ENCODE results near the gene LRRC28. TPM values are rescaled to one million over a fixed set of nuclear protein-coding genes. Genes with fewer than 3 reads are reported as not detected.

The LRRC28 gene
- total RNA-seq, 1 donor, result 27.6 TPM

DNA sequence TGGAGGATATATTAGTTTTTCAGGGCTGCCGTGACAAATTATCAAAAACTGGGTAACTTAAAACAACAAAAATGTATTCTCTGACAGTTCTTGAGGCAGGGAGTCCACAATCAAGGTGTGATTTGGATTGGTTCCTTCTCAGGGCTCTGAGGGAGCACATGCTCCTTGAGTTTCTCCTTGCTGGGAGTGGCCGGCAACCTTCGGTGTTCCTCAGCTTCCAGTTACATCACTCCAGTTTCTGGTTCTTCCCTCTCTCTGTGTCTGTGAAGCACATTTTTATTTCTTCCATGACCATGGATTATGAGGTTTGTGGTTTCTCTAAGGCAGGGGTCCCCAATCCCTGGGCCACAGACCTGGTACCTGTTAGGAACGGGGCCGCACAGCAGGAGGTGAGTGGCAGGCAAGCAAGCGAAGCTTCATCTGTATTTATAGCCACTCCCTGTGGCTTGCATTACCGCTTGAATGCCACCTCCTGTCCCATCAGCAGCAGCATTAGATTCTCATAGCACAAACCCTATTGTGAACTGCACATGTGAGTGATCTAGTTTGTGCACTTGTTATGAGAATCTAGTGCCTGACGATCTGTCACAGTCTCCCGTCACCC, 24.3 kb downstream of the LRRC28 start:
- no peak for DNase-seq (ENCODE audit: low read depth)
- H3K4me3 ChIP-seq (ENCODE audit: low read depth, low read length), result no peak overlapping the region
- TF ChIP-seq, protein P1, sequence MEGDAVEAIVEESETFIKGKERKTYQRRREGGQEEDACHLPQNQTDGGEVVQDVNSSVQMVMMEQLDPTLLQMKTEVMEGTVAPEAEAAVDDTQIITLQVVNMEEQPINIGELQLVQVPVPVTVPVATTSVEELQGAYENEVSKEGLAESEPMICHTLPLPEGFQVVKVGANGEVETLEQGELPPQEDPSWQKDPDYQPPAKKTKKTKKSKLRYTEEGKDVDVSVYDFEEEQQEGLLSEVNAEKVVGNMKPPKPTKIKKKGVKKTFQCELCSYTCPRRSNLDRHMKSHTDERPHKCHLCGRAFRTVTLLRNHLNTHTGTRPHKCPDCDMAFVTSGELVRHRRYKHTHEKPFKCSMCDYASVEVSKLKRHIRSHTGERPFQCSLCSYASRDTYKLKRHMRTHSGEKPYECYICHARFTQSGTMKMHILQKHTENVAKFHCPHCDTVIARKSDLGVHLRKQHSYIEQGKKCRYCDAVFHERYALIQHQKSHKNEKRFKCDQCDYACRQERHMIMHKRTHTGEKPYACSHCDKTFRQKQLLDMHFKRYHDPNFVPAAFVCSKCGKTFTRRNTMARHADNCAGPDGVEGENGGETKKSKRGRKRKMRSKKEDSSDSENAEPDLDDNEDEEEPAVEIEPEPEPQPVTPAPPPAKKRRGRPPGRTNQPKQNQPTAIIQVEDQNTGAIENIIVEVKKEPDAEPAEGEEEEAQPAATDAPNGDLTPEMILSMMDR (IDR thresholded peaks at IDR 0.05; ENCODE audit: insufficient read depth, low read depth, low read length), result no peak

DNA sequence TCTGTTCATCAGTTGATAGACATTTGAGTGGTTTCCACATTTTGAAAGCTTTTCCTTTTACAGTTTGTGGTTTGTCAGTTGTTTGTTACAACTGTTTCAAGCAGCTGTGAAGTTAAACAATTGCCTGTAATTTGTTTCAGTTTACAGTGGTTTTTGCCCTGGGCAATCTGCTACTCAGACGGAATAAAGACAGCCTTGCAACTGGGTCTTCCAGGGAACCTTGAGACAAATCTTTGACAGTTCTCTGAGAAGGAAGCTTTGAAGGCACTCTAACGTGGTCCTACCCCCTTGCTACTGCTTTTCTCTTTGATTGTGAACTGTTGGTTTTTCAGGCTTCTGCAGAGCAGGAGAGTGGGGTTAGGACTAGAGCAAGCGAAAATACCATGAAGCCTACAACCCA, 28.0 kb downstream of the LRRC28 start:
- peak; percentile 11 for DNase-seq (ENCODE audit: low read depth)
- H3K4me3 ChIP-seq (ENCODE audit: low read depth, low read length), result no peak overlapping the region
- TF ChIP-seq, protein P1 (IDR thresholded peaks at IDR 0.05; ENCODE audit: insufficient read depth, low read depth, low read length), result no peak

DNA sequence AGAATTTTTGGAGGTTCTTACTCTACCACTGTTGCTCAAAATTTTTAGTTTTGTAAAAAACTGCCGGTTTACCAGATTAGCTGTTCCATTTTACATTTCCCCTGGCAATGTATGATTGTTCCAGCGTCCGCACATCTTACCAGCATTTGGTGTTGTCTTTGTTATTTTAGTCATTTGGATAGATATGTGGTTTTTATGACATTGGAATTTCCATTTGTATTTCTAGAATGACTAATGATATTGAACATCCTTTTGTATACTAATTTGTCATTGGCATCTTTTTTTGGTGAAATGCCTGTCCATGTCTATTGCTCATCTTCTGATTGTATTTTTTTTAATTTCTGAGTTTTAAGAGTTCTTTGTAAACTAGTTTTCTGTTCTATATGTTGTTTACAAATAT, 28.5 kb downstream of the LRRC28 start:
- DNase-seq (ENCODE audit: low read depth), result no peak
- TF ChIP-seq, protein P1 (IDR thresholded peaks at IDR 0.05; ENCODE audit: insufficient read depth, low read depth, low read length), result no peak
- H3K4me3 ChIP-seq (ENCODE audit: low read depth, low read length), result no peak overlapping the region

DNA sequence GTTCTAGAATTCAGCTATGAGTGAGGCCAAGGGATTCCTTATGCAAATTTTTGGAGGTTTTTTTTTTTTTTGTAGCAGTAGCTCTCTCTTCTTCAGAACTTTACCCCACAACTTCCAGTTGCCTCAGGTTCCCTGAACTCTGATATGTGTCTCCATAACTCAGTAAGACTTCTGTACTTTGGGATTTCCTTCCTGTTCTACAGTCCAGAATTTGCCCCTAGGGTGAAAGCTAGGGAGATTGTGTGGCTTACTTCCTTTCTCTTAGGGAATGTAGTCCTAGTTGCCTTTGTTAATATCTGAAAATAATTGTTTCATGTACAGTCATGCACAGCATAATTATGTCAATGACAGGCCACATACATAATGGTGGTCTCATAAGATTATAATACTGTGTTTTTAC, 30.8 kb downstream of the LRRC28 start:
- TF ChIP-seq, protein P1 (IDR thresholded peaks at IDR 0.05; ENCODE audit: insufficient read depth, low read depth, low read length), result no peak
- DNase-seq (ENCODE audit: low read depth), result no peak
- H3K4me3 ChIP-seq (ENCODE audit: low read depth, low read length), result no peak overlapping the region

DNA sequence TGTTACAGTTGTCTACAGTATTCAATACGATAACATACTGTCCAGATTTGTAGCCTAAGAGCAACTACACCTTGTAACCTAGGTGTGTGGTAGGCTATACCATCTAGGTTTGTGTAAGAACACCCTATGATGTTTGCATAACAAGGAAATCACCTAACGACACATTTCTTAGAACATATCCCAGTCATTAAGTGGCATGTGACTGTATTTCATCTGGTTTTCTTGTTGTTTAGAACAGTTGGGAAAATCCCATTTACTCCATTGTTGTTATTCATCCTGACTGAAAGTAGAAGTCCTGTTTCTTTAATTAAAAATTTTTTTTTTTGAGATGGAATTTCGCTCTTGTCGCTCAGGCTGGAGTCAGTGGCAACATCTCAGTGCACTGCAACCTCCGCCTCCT, 31.3 kb downstream of the LRRC28 start:
- TF ChIP-seq, protein P1 (IDR thresholded peaks at IDR 0.05; ENCODE audit: insufficient read depth, low read depth, low read length), result no peak
- no peak for DNase-seq (ENCODE audit: low read depth)
- no peak overlapping the region for H3K4me3 ChIP-seq (ENCODE audit: low read depth, low read length)

DNA sequence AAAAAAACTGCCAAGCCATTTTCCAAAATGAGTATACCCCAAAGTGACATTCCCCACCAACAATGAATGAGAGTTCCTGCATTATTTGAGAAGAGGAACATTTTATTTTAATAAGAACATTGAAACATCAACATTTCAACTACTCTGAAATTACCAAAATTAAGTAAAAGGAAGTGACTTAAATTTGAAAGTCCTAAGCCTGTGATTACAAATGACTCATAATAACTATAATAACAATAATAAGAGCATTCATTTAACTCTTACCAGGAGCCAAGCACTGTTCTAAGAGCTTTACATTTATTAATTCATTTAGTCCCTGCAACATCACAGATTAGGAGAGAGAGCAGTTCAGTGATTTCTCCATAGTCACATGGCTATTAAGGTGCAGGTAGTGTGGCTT, 32.4 kb downstream of the LRRC28 start:
- H3K4me3 ChIP-seq (ENCODE audit: low read depth, low read length), result no peak overlapping the region
- TF ChIP-seq, protein P1 (IDR thresholded peaks at IDR 0.05; ENCODE audit: insufficient read depth, low read depth, low read length), result no peak
- DNase-seq (ENCODE audit: low read depth), result no peak

DNA sequence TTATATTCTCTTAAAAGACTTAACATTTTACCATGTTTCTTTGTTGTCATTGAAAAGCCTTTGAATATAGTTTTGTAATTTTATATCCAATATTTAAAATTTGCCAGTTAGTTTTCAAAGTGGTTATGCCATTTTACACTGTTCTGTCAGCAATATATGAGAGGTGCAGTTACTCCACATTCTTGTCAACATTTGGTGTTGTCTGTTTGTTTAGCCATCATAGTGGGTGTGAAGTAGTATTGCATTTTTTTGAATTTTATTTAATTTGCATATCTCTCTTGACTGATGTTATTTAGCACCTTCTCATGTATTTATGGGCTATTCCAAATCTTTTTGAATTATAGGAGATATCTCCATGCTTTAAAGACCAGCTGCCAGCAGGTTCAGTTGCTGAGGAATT, 40.4 kb downstream of the LRRC28 start:
- TF ChIP-seq, protein P1 (IDR thresholded peaks at IDR 0.05; ENCODE audit: insufficient read depth, low read depth, low read length), result no peak
- no peak overlapping the region for H3K4me3 ChIP-seq (ENCODE audit: low read depth, low read length)
- no peak for DNase-seq (ENCODE audit: low read depth)
